Muscle of back (tissue), 11 donors: Measurements from ENCODE around the gene METTL8. TPM values are rescaled to one million over a fixed set of nuclear protein-coding genes. Genes with fewer than 3 reads are reported as not detected.
A peak's percentile ranks its signal among the peaks of the same experiment; 100 is the strongest.
"Not testable (repeated sequence)": the region's sequence is repeated elsewhere in the genome, so short reads cannot be mapped to it uniquely, and the experiment has no call there.

Experiments
- DNase-seq, 3 donors: peaks; one replicate each; pipeline versions ENCODE4 v3.0.0 to v3.0.0-alpha.2; 2013
- polyA plus RNA-seq, 10 donors: library from polyadenylated mRNA; unstranded; fragments of 120-200 nt; gene quantifications; one replicate each; pipeline ENCODE4 v1.2.1, GENCODE V29; 2013; ENCODE audit not compliant: insufficient read length in 10 of 10

METTL8 gene
- polyA plus RNA-seq, 10 donors, result 11.4 to 19.6 (median 13.8) TPM

DNA sequence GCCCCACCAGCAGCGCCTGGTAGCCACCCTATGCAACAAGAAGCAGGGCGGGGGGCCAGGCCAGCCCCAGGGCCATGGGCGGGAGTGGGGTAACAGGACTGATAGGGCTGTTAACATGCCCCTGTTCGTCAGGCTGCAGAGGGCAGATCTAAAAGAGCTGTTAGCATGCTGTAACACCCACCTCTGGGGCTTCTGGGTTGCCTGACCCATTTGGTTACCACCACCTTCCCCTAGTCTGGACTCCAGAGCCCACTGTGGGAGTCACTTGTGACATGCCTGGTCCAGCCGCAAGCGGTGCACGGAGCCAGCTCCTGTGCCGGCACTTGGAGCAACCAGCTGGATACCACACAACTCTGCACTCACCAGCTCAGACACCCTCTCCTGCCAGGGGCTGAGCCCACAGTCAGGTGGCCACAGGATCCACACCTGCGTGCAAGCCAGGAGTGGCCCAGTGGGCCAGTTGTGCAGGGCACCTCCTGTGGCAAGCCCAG is 2.1 kb downstream of the METTL8 start:
- DNase-seq, result no peak

DNA sequence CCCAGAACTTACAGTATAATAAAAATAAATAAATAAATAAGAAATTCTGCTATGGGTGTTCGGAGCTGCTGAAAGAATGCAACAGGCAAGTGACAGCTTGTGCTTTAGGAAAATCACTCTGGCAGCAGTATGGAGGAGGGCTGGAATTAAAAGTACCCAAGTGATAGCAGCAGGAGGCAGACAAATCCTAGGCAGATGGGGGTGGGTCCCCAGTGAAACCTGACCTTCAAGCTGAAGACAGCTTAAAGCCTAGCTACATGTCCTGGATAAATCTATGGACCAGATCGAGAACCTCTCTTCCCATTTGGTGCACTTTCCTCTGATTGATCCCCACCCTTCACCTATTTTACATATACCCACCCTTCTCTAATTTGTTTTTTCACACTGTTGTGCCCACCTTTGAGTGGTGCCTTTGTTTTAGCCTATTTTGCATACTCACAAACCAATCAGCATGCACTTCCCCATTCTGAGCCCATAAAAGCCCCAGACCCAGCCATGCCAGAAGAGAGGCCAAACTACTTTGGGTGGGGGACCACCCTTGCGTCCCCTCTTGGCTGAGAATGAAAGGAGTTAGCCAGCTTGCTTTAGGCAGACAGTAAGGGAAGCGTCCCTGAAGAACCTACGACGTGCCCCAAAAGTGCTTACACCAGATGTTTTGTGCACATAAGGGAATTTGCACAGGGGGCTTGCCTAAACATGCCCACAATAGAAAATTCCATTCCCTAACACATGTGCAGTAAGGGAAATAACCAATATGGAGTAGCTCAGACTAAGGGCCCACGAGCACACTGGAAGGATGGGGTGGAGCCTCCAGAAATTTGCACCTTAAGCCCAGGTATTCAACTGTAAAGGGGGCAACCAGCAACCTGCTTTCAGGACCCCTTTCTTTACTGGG is 3.0 kb downstream of the METTL8 start:
- DNase-seq, result no peak

DNA sequence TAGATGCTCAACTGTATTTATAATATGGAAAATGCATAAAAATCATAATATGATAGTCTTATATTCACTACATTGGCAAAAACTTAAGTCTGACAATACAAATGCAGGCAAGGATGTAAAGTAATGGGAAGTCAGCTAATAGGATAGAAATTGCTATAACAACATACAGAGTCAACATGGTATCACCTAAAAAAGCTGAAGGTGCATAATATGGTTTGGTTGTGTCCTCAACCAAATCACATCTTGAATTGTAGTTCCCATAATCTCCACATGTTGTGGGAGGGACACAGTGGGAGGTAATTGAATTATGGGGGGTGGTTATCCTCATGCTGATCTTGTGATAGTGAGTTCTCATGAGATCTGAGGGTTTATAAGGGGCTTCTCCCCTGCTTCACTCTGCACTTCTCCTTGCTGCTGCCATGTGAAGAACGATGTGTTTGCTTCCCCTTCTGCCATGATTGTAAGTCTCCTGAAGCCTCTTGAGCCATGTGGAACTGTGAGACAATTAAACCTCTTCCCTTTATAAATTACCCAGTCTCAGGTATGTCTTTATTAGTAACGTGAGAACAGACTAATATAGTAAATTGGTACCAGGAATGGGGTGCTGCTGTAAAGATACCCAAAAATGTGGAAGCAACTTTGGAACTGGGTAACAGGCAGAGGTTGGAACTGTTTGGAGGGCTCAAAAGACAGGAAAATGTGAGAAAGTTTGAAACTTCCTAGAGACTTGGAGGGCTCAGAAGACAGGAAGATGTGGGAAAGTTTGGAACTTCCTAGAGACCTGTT is 10.9 kb downstream of the METTL8 start:
- not testable (repeated sequence) for DNase-seq

DNA sequence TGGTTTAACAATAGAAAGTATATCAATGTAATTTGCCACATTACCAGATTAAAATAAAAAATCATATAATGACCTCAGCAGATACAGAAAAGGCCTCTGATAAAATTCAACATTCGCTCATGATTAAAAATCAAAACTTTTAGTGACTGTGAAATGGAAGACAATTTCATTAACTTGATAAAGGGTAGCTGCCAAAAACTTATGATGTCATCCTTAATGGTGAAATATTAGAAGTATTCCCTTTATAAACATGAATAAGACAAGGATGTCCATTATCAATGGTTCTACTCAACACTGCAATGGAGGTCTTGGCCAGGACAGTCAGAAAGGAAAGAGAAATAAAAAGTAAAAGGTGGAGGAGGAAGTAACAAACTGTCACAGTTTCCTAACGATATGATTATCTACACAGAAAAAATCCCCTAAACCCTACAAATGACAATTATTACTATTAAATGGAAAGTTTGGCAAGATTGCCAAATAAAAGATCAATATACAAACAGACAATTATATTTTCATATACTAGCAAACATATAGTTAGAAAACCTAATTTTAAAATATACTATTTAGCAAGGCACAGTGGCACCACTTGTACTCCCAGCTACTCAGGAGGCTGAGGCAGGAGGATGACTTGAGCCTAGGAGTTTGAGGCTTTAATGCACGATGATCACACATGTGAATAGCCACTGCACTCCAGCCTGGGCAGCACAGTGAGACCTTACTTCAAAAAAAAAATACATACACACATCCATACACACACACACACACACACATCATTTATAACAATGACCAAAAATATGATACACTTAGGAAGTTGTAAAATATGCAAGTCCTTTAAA is 12.8 kb downstream of the METTL8 start:
- DNase-seq, result no peak

DNA sequence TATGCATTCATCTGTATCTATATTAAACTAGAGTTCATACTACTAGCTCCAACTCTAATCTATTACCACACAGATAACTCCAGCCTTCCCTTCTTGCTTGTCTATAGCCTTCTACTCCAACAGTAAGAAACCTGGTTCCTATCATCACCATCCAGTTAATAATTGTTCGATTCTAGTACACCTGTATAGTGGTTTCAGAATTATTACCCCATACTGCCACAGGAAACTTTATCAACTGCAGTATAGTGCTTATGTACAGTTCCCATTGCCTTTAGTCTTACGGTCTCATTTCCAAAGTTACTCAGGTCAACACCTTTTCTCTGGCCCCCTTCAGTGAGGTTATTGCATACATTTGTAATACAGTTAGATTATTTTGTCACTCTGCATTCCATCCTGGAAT is 14.5 kb downstream of the METTL8 start:
- no peak for DNase-seq

DNA sequence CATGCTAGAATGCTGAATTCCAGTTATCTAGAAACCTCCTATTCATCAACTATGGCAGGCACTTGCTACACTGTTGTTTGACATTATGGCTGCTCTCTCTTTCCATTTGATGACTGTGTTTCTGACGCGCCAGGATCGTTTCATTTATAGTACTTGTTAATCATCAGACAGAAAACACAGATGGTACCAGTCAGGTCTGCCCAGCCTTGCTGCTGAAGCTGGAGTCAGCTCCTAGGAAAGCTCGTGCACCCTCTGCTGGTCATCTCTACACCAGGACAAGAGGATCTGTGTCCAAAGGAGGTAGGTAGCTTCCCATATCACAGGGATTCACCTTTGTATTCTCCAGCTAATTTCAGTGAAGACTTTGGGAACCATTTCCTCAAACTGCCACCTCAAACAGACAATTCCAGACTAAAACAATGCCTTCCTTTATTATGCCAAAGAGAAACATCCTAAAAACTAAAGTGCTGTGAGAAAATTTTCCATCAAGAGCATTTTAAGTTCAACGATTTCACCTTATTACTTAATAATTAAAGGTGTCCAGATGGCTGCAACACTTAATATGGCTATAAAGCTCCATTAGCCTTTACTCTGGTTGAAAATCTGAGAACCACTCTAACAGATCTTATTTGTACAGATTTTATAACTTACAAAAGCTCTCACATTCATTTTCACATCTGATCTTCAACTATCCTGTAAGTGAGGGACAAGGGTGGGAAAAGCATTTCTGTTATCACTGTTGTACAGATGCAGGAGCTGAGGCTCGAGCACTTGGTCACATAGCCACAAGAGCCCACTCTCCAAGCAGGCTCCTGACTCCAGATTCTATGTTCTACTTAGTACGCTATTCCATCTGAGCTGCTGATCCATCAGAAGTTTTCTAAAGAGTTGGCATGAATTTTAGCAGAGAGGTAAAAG is 17.5 kb downstream of the METTL8 start:
- peak; percentile 85 to 92 (median 86) for DNase-seq

DNA sequence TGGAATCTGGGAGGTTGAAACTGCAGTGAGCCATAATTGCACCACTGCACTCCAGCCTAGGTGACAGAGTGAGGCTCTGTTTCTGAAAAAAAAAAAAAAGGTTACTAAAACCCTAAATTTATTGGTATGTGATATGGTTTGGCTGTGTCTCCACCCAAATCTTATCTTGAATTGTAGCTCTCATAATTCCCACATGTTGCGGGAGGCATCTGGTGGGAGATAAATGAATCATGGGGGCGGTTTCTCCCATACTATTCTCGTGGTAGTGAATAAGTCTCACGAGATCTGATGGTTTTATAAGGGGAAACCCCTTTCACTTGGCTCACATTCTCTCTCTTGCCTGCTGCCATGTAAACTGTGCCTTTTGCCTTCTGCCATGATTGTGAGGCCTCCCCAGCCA is 19.1 kb downstream of the METTL8 start:
- DNase-seq, result not testable (repeated sequence)

DNA sequence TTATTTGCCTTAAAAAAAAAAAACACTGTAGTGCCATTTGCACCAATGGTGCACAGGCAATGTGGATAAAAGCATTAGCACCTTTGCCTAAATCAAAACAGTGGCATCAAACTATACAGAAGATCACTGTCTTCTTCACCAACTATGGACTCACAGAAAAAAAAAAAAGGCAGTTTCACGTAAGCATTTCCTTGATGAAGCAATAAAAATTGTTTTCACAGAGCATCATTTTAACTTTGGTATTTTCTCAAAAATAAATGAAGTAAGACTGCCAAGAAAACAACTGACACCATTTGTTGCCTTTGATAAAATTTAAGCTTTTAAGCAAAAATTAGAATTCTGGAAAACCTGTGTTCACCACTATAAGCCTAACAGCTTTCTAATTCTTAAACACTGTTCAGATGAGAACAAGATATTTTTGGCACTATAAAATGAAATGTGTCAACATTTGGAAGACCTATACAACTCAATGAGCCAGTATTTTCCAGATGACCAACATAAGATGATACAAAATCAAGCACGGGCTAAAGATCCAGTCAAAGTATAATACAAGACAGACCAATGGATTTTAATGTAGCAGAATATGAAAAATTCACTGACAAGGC is 21.1 kb downstream of the METTL8 start:
- DNase-seq, result peak; percentile 42 to 71 (median 56)

DNA sequence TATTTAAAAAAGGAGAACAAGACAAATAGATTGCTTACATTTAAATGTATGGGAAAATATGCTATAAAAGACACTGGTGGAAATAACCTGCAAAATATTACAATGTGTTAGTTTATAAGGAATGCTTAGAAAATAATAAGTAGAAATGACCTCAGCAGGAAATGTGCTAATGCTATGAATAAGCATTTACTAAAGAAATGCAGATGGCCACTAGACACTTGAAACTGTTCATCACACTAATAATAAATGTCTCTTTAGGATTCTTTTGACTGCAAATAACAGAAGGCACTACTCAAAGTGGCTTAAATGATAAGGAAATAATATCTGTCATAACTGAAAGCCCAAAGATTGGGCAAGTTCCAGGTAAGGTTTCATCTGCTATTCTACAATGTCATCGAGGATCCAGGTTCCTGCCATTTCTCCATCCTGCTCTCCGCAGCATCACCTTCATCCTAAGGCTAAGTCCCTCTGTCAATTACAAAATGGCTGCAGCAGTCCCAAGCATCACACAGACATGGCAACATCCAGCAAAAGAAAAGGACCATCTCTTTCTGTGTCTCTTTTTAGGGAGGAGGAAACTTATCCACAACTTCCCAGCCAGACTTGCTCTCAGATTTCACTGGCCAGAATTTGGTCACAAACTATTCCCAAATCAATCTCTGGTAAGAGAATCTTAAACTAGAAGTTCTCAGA is 21.9 kb downstream of the METTL8 start:
- DNase-seq, result peak in 2 of 3 donors; percentile 9 to 20

DNA sequence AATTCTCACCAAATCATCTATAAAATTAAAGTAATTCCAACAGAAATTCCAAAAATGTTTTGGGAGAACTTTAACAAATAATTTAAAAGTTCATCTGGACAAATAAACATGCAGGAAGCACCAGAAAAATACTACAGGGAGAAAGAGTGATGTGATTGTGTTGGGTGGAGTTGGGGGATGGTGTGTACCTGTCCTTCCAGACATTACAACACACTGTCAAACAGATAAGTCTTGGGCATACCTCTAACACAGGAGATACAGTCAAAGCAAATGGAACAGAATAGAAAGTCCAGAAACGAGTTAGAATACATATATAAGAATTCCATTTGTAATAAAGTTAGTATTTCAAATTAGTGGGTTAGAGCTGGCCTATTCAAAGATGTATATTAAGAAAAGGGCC is 22.6 kb downstream of the METTL8 start:
- DNase-seq, result no peak

DNA sequence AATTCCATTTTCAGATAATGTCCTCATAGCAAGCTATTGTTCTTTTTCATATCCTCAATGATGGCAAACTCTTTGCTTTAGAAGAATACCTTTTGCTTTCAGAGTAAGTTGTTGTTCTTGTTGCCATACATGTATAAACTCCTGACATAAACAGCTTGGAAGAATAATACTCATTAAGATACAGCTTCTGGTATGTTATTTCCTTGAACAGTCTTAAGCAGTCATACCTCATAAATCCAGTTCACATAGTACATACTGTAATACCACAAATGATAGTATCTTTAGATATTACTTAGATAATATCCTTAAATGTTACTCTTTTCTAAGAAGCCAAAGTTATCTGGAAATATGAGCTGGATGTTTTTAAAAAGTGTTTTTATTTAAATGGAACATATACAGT is 23.2 kb downstream of the METTL8 start:
- DNase-seq, result no peak

DNA sequence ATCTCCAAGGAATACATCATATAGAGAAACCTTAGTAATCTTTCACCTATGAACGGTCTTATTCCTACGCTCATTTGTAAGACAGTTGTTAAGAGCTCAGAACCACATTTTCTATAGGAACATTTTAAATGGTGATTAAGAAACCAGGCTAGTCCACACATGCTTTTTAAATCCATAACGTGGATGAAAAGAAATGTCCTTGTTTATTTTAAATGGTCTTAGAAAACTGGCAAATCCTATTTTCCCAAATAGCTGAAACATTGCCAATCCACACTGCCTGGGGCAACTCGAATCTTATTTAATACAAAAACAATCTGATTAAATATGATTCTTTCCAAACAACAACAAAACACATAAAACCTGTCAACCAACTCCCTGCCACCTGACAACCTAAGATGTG is 23.7 kb downstream of the METTL8 start:
- DNase-seq, result peak in 1 of 3 donors; percentile 17

DNA sequence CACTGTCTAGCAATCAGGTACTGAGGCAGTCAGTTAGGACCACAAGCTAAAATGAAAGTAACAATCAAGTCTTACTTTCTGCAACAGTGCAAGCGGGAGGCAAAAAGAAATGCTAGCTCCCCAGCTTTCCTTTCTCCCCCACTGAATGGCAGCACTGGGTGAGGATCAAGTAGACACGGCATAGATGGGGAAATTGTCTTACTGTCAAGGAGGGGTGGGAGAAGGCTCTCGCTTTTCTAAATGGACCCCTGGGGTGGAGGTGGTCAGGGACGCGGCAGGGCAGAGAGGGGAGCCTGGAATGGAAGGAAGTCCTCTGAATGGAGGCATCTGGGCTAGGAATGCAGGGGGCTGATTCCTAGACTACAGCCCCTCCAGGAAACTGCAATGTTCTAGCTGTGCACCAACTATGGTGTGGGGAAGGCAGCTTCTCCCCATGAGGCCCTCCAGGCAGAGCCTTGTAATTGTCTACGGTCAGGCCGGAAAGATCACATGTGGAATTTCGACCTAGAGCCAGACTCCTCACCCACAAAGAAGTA is 24.3 kb downstream of the METTL8 start:
- DNase-seq, result peak in 2 of 3 donors; percentile 14 to 25

DNA sequence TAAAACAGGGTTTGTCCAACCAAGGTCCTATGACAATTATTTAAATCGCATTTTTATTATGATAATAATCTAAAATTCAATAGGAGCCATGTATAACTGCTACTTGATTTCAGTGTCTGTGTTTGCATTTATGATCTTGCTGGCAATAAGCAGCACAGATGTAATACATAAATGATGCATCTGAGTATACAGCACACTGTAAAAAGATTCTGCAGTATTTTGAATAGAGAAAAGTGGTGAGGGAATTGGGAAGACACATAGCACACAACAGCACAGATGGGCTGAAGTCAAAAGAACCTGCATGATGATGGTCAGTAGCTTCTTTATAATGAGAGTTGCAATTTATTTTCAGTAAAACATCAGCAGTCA is 26.1 kb downstream of the METTL8 start:
- DNase-seq, result peak in 1 of 3 donors; percentile 47

DNA sequence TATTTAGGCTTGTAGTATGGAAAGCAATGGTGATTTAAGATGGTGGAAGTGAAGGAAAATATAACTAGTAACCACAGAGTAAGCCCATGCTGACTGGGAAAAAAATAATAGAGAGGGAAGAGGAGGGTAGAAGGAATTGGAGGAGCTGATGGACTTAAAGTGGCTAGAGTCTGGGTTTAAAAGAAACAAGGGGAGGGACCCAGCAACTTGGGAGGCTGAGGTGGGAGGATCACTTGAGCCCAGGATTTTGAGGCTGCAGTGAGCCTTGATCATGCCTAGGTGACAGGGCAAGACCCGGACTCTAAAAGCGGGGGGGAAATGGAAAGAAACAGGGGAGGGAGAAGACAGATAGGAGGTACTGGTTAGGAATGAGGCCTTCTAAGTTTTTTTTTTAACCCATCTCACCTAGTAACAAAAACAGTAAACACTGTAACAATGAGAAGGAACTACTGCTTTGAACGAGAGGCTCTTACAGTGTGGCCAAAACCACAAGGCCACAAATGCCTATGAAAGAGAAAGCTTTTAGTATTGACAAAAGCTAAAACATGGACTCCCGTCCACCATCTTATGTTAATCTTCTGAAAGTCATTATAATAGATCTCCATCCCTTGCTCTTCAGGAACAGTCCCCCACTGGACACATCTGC is 26.6 kb downstream of the METTL8 start:
- DNase-seq, result no peak

DNA sequence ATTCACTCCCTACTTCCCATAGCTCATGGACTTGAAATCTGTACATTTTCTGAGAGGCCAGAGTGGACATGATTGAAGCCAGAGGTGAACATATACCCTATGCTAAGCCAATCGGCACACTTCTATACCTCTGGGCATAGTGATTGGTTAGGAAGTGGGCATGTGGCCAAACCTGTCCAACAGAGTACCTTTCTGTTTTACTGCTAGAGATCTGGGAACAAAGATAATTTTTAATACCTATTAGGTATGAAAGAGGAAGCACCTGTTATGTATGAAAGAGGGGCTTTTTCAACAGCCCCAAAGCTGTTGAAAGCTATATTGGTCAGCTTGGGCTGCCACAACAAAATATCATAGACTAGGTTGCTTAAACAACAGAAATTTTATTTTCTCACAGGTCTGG is 27.7 kb downstream of the METTL8 start:
- no peak for DNase-seq

DNA sequence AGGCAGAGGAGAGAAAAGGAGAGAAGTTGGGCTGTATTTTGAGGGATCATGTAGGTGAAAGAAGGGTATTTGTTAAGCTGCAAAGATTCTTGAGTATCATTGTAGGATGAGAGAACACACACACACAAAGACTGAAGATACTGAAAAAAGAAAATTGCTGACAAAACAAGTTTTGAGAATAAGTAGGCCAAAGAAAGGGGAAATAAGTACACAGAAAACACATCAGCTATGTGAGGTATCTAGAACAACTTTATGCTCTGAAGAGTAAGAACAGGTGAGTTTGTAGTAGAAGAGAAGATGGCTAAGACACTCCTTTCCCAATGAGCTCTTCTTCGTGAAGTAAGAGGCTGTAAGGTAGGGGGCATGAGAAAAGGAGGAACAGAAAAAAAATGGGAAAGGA is 28.2 kb downstream of the METTL8 start:
- DNase-seq, result no peak

DNA sequence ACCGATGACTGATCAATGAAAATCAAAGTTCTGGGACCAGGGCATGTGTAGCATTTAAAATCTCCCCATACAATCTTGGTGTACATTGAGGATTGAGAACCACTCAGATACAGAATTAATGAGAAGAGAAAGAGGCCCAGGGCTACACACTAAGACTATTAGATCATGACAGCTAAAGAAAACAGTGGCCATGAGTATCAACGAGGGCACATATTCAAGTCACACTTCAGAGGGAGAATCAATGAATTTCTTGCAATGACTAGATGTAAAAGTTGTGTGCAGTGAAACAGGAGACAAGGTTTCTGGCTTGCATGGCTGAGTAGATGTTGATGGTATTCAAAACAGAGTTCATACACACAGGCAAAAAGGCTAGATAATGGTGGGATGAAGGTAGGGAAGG is 29.1 kb downstream of the METTL8 start:
- DNase-seq, result no peak

DNA sequence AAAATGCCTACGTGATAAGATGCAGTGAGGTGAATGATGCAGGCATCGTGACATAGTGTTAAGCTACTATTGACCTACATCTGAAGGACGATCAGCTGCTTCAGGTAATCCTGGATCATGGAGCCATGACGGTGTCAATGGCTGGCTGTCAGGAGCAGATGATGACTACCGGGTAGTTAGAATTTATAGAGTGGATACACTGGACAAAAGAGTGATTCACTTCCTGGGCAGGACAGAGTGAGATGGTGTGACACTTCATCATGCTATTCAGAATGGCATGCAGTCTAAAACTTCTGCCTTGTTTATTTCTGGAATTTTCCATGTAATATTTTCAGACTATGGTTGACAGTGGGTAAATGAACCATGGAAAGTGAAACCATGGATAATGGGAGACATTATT is 29.5 kb downstream of the METTL8 start:
- DNase-seq, result no peak
